GM23338 (cell line): ENCODE data around the gene JAG2. TPM values are rescaled to one million over a fixed set of nuclear protein-coding genes. Genes with fewer than 3 reads are reported as not detected.

Experiments
- ATAC-seq: fragments of 200-7000 bp; cut with Tn5 transposase; 3 replicates; pipeline ENCODE4 v1.9.1; 2020
- DNase-seq: peaks from one replicate; pipeline ENCODE4 v3.0.0-alpha.2; 2015; ENCODE audit warnings: low spot score
- H2AFZ ChIP-seq: fragments of 200-600 bp; sonication (generic); 2 replicates; pipeline ENCODE4 v1.8.0; 2016; ENCODE audit warnings: antibody characterized with exemption, mild to moderate bottlenecking, moderate library complexity
- H3F3A ChIP-seq: fragments of 200-600 bp; sonication (generic); replicated peaks from 2 replicates; pipeline ENCODE4 v1.8.0; 2017; ENCODE audit warnings: antibody characterized with exemption, mixed run types, low read depth
- H3K27ac ChIP-seq: fragments of 200-600 bp; sonication (generic); 2 replicates; pipeline ENCODE4 v1.6.1; 2016; ENCODE audit warnings: low read depth
- H3K27me3 ChIP-seq: fragments of 200-600 bp; sonication (generic); 2 replicates; pipeline ENCODE4 v1.8.0; 2016; ENCODE audit warnings: mild to moderate bottlenecking, mixed run types, moderate library complexity; ENCODE audit not compliant: insufficient read depth
- H3K36me3 ChIP-seq: fragments of 200-600 bp; sonication (generic); 2 replicates; pipeline ENCODE4 v1.8.0; 2016; ENCODE audit warnings: mild to moderate bottlenecking; ENCODE audit not compliant: insufficient read depth
- H3K4me1 ChIP-seq: fragments of 200-600 bp; sonication (generic); 2 replicates; pipeline ENCODE4 v1.8.0; 2016; ENCODE audit warnings: mild to moderate bottlenecking, moderate library complexity; ENCODE audit not compliant: insufficient read depth
- H3K4me2 ChIP-seq: fragments of 200-600 bp; sonication (generic); 2 replicates; pipeline ENCODE4 v1.7.1; 2017; ENCODE audit warnings: mixed run types
- H3K4me3 ChIP-seq: fragments of 200-600 bp; sonication (generic); 2 replicates; pipeline ENCODE4 v1.6.1; 2016; ENCODE audit warnings: mixed run types
- H3K79me2 ChIP-seq: fragments of 200-600 bp; sonication (generic); replicated peaks from 2 replicates; pipeline ENCODE4 v1.8.0; 2017; ENCODE audit warnings: mild to moderate bottlenecking; ENCODE audit not compliant: insufficient read depth
- H3K9me2 ChIP-seq: fragments of 200-600 bp; sonication (generic); 2 replicates; pipeline ENCODE4 v1.8.0; 2017; ENCODE audit not compliant: insufficient read depth
- H4K20me1 ChIP-seq: fragments of 200-600 bp; sonication (generic); replicated peaks from 2 replicates; pipeline ENCODE4 v1.8.0; 2017; ENCODE audit warnings: mild to moderate bottlenecking; ENCODE audit not compliant: insufficient read depth
- H3K27ac Mint-ChIP-seq: 2 replicates; pipeline ENCODE4 v1.8.0; 2020; ENCODE audit warnings: inconsistent platforms, mild to moderate bottlenecking, moderate library complexity, mixed read lengths
- H3K27me3 Mint-ChIP-seq: 3 replicates; pipeline ENCODE4 v1.8.0; 2022; ENCODE audit warnings: low read depth, mild to moderate bottlenecking, moderate library complexity, mixed read lengths, inconsistent platforms; ENCODE audit not compliant: insufficient read depth, poor library complexity
- H3K36me3 Mint-ChIP-seq: 3 replicates; pipeline ENCODE4 v1.8.0; 2021; ENCODE audit warnings: low read depth, mild to moderate bottlenecking, inconsistent platforms, moderate library complexity, mixed read lengths
- H3K4me1 Mint-ChIP-seq: 3 replicates; pipeline ENCODE4 v1.8.0; 2020; ENCODE audit warnings: mild to moderate bottlenecking, inconsistent platforms, mixed read lengths
- H3K4me3 Mint-ChIP-seq: 3 replicates; pipeline ENCODE4 v1.8.0; 2021; ENCODE audit warnings: moderate library complexity, mild to moderate bottlenecking, inconsistent platforms, mixed read lengths
- H3K9me3 Mint-ChIP-seq: 3 replicates; pipeline ENCODE4 v1.8.0; 2020; ENCODE audit warnings: moderate library complexity, mild to moderate bottlenecking, inconsistent platforms, mixed read lengths
- CREB1 ChIP-seq: fragments of 250-450 bp; sonication (Bioruptor Pico); IDR thresholded peaks from 2 replicates; pipeline ENCODE4 v1.5.0; 2020; ENCODE audit warnings: low read depth, mild to moderate bottlenecking, moderate library complexity
- ETS1 ChIP-seq: IDR thresholded peaks from 2 replicates; pipeline ENCODE4 v1.6.1; 2016; ENCODE audit warnings: antibody characterized with exemption
- EZH2 ChIP-seq: fragments of 200-600 bp; sonication (generic); IDR thresholded peaks from one replicate; pipeline ENCODE4 v1.8.0; 2017; ENCODE audit warnings: antibody characterized with exemption, mild to moderate bottlenecking, low read depth; ENCODE audit not compliant: unreplicated experiment
- EZH2phosphoT487 ChIP-seq: fragments of 200-600 bp; sonication (generic); IDR thresholded peaks from one replicate; pipeline ENCODE4 v1.8.1; 2018; ENCODE audit warnings: antibody characterized with exemption; ENCODE audit not compliant: unreplicated experiment
- JUNB ChIP-seq: IDR thresholded peaks from one replicate; pipeline ENCODE4 v1.6.1; 2016; ENCODE audit warnings: antibody characterized with exemption; ENCODE audit not compliant: unreplicated experiment
- NANOG ChIP-seq: IDR thresholded peaks from 2 replicates; pipeline ENCODE4 v1.6.1; 2016; ENCODE audit warnings: antibody characterized with exemption, borderline replicate concordance
- POLR2AphosphoS5 ChIP-seq: IDR thresholded peaks from 2 replicates; pipeline ENCODE4 v1.6.1; 2016; ENCODE audit warnings: antibody characterized with exemption, low read depth
- STAT1 ChIP-seq: IDR thresholded peaks from one replicate; pipeline ENCODE4 v1.6.1; 2016; ENCODE audit warnings: antibody characterized with exemption; ENCODE audit not compliant: unreplicated experiment
- ZNF114 ChIP-seq: fragments of 250-450 bp; sonication (Bioruptor Pico); IDR thresholded peaks from 2 replicates; pipeline ENCODE4 v1.5.0; 2020; ENCODE audit warnings: mild to moderate bottlenecking, moderate library complexity
- ZNF331 ChIP-seq: fragments of 250-450 bp; sonication (Bioruptor Pico); IDR thresholded peaks from 2 replicates; pipeline ENCODE4 v1.5.0; 2020; ENCODE audit warnings: low read depth, mild to moderate bottlenecking, moderate library complexity
- polyA plus RNA-seq: library from polyadenylated mRNA; unstranded; fragments of >200 nt; fragmentation: Nextera tagmentation; extraction: Ambion mirVana; gene quantifications from 2 replicates; pipeline ENCODE4 v1.2.1, GENCODE V29; 2016
- total RNA-seq: library from RNA; depleted of rRNA; stranded (reverse); fragments of >200 nt; shearing (Covaris generic); gene quantifications from 2 replicates; pipeline ENCODE4 v1.2.3, GENCODE V29; 2014
- TF ChIP-seq, protein P1 (sequence below): IDR thresholded peaks from one replicate; pipeline ENCODE4 v1.6.1; 2018; ENCODE audit warnings: antibody characterized with exemption; ENCODE audit not compliant: unreplicated experiment
- TF ChIP-seq, protein P2 (sequence below), 2 experiments: fragments of 200-600 bp in 1 of 2; sonication (generic) in 1 of 2; conservative IDR thresholded peaks; 2 replicates each; pipeline versions ENCODE4 v1.5.1 to v1.6.1; 2016 to 2017; ENCODE audit warnings: antibody characterized with exemption in 2 of 2, low read depth in 2 of 2, mild to moderate bottlenecking in 2 of 2, moderate library complexity in 1 of 2
- TF ChIP-seq, protein P3 (sequence below): fragments of 250-450 bp; sonication (Bioruptor Pico); IDR thresholded peaks from 2 replicates; pipeline ENCODE4 v1.5.0; 2020; ENCODE audit warnings: mild to moderate bottlenecking, moderate library complexity

The JAG2 gene
- total and polyA plus RNA-seq, 2 experiments from 2014 or later, result 1.9 to 10.3 TPM

DNA sequence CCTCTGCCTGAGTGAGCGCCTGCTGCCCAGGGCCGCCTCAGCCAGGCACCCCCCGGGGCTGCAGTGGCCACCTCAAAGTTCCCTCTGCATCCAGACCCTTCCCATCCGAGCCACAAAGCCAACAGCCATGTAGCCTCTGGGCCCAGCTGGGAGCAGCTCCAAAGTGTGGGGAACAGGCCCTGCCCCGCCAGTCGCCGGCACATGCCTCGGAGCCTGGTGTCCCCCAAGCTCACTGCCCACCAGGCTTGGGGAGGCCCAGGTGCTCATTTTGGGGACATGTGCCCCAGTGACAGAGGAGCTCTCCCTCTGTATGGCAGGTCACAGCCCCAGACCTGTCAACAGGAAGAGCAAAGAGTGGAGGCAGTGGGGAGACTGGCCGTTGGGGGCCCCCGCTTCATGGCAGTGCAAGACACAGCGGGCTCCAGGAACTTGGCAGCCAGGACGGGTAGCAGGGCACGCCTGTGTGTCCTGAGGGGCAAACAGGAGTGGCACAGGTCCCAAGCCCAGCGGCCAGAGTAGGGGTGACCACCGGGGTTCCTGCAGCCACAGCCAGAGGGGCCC lies 29.9 kb downstream of the JAG2 start:
- Histone ChIP-seq H3F3A (no peaks in the 10 kb centered on the region), H4K20me1 (no peaks in the 10 kb centered on the region), H3K4me1 (no peaks in the 10 kb centered on the region), H3K4me3 (no peak overlapping the region), H3K79me2 (no peaks in the 10 kb centered on the region), H3K27me3 (no peaks in the 10 kb centered on the region), H3K27ac (no peak overlapping the region), H3K4me2 (no peak overlapping the region), H3K9me2 (no peaks in the 10 kb centered on the region), H3K36me3 (no peaks in the 10 kb centered on the region), H2AFZ (no peak overlapping the region)
- peaks cover 9% of the 10 kb centered on the region for H3K27me3 Mint-ChIP-seq
- peaks cover 9% of the 10 kb centered on the region; the same call in 2 of the 3 replicates for H3K36me3 Mint-ChIP-seq
- no peak for ATAC-seq
- H3K27ac Mint-ChIP-seq, result no peak overlapping the region
- peaks cover 19% of the 10 kb centered on the region for H3K9me3 Mint-ChIP-seq
- no peak for DNase-seq
- no peaks in the 10 kb centered on the region; the same call in 2 of the 3 replicates for H3K4me1 Mint-ChIP-seq
- no peak for TF ChIP-seq STAT1
- no peak for TF ChIP-seq POLR2AphosphoS5
- TF ChIP-seq JUNB, result no peak
- TF ChIP-seq, protein P1, sequence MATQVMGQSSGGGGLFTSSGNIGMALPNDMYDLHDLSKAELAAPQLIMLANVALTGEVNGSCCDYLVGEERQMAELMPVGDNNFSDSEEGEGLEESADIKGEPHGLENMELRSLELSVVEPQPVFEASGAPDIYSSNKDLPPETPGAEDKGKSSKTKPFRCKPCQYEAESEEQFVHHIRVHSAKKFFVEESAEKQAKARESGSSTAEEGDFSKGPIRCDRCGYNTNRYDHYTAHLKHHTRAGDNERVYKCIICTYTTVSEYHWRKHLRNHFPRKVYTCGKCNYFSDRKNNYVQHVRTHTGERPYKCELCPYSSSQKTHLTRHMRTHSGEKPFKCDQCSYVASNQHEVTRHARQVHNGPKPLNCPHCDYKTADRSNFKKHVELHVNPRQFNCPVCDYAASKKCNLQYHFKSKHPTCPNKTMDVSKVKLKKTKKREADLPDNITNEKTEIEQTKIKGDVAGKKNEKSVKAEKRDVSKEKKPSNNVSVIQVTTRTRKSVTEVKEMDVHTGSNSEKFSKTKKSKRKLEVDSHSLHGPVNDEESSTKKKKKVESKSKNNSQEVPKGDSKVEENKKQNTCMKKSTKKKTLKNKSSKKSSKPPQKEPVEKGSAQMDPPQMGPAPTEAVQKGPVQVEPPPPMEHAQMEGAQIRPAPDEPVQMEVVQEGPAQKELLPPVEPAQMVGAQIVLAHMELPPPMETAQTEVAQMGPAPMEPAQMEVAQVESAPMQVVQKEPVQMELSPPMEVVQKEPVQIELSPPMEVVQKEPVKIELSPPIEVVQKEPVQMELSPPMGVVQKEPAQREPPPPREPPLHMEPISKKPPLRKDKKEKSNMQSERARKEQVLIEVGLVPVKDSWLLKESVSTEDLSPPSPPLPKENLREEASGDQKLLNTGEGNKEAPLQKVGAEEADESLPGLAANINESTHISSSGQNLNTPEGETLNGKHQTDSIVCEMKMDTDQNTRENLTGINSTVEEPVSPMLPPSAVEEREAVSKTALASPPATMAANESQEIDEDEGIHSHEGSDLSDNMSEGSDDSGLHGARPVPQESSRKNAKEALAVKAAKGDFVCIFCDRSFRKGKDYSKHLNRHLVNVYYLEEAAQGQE, result no peak
- no peak for TF ChIP-seq NANOG
- no peak for TF ChIP-seq ETS1
- TF ChIP-seq, protein P2, sequence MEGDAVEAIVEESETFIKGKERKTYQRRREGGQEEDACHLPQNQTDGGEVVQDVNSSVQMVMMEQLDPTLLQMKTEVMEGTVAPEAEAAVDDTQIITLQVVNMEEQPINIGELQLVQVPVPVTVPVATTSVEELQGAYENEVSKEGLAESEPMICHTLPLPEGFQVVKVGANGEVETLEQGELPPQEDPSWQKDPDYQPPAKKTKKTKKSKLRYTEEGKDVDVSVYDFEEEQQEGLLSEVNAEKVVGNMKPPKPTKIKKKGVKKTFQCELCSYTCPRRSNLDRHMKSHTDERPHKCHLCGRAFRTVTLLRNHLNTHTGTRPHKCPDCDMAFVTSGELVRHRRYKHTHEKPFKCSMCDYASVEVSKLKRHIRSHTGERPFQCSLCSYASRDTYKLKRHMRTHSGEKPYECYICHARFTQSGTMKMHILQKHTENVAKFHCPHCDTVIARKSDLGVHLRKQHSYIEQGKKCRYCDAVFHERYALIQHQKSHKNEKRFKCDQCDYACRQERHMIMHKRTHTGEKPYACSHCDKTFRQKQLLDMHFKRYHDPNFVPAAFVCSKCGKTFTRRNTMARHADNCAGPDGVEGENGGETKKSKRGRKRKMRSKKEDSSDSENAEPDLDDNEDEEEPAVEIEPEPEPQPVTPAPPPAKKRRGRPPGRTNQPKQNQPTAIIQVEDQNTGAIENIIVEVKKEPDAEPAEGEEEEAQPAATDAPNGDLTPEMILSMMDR (conservative IDR thresholded peaks at IDR 0.05; ENCODE audit: low read depth in 2 of 2), result no peak
- no peak for TF ChIP-seq EZH2phosphoT487
- no peak for TF ChIP-seq ZNF331 (CRISPR knock-in tag)
- TF ChIP-seq, protein P3, sequence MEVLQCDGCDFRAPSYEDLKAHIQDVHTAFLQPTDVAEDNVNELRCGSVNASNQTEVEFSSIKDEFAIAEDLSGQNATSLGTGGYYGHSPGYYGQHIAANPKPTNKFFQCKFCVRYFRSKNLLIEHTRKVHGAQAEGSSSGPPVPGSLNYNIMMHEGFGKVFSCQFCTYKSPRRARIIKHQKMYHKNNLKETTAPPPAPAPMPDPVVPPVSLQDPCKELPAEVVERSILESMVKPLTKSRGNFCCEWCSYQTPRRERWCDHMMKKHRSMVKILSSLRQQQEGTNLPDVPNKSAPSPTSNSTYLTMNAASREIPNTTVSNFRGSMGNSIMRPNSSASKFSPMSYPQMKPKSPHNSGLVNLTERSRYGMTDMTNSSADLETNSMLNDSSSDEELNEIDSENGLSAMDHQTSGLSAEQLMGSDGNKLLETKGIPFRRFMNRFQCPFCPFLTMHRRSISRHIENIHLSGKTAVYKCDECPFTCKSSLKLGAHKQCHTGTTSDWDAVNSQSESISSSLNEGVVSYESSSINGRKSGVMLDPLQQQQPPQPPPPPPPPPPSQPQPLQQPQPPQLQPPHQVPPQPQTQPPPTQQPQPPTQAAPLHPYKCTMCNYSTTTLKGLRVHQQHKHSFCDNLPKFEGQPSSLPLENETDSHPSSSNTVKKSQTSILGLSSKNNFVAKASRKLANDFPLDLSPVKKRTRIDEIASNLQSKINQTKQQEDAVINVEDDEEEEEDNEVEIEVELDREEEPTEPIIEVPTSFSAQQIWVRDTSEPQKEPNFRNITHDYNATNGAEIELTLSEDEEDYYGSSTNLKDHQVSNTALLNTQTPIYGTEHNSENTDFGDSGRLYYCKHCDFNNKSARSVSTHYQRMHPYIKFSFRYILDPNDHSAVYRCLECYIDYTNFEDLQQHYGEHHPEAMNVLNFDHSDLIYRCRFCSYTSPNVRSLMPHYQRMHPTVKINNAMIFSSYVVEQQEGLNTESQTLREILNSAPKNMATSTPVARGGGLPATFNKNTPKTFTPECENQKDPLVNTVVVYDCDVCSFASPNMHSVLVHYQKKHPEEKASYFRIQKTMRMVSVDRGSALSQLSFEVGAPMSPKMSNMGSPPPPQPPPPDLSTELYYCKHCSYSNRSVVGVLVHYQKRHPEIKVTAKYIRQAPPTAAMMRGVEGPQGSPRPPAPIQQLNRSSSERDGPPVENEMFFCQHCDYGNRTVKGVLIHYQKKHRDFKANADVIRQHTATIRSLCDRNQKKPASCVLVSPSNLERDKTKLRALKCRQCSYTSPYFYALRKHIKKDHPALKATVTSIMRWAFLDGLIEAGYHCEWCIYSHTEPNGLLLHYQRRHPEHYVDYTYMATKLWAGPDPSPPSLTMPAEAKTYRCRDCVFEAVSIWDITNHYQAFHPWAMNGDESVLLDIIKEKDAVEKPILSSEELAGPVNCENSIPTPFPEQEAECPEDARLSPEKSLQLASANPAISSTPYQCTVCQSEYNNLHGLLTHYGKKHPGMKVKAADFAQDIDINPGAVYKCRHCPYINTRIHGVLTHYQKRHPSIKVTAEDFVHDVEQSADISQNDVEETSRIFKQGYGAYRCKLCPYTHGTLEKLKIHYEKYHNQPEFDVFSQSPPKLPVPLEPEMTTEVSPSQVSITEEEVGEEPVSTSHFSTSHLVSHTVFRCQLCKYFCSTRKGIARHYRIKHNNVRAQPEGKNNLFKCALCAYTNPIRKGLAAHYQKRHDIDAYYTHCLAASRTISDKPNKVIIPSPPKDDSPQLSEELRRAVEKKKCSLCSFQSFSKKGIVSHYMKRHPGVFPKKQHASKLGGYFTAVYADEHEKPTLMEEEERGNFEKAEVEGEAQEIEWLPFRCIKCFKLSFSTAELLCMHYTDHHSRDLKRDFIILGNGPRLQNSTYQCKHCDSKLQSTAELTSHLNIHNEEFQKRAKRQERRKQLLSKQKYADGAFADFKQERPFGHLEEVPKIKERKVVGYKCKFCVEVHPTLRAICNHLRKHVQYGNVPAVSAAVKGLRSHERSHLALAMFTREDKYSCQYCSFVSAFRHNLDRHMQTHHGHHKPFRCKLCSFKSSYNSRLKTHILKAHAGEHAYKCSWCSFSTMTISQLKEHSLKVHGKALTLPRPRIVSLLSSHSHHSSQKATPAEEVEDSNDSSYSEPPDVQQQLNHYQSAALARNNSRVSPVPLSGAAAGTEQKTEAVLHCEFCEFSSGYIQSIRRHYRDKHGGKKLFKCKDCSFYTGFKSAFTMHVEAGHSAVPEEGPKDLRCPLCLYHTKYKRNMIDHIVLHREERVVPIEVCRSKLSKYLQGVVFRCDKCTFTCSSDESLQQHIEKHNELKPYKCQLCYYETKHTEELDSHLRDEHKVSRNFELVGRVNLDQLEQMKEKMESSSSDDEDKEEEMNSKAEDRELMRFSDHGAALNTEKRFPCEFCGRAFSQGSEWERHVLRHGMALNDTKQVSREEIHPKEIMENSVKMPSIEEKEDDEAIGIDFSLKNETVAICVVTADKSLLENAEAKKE (CRISPR knock-in tag), result no peak
- TF ChIP-seq ZNF114, result no peak
- no peak for TF ChIP-seq EZH2
- no peak for TF ChIP-seq CREB1
- no peak overlapping the region for H3K4me3 Mint-ChIP-seq
